HG03571 (cell line): ENCODE results near the gene CTCFL.
"Not testable (repeated sequence)": the region's sequence is repeated elsewhere in the genome, so short reads cannot be mapped to it uniquely, and the experiment has no call there.

Experiments used
- ATAC-seq: cut with Tn5 transposase; IDR thresholded peaks from one replicate; pipeline ENCODE4 v1.9.1; 2021; ENCODE audit not compliant: unreplicated experiment

The CTCFL gene

DNA sequence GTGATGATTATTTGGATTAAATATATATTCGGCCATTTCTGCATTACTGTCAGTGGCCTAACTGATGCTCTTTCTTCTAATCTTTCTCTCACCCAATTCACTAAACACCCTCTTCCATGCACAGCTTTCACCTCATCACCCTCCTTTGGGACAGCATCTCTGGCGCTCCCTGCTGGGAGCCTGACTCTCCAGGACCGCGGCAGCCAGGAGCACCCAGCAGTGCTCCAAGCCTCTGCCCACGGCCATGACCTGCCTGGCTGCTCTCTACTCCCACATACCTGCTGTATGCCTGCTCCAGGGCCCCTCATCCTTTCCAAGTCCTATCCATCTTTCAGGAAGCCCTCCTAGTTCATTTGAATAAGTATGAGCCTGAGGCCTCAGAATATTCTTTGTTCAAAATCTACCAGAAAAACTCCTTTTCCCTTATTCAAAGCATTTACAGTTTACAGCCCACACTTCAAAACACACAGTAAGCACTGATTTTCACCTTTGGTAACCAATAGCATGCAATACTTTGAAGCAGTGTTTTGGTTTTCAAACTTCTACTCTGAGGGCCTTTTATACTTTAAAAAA, 15.2 kb downstream of the CTCFL start:
- ATAC-seq, result no peak

DNA sequence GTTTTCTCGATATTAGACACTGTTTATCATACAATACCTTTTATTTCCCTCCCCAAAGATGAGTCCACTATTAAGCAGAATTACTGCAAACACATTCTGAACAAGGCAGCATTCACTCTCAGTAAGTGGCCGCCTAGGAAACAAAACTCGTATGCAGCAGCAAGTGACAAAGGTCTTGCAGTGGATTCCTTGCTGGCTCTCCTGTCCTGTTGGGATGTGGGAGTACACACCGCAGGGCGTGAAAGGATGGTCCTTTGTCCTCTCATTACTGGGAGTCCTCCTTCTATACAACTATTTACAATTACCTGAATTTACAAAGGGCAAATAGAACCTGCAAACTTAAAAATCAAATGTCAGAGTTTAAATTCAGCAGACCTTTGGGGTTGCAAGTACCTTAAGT, 16.1 kb downstream of the CTCFL start:
- no peak for ATAC-seq

DNA sequence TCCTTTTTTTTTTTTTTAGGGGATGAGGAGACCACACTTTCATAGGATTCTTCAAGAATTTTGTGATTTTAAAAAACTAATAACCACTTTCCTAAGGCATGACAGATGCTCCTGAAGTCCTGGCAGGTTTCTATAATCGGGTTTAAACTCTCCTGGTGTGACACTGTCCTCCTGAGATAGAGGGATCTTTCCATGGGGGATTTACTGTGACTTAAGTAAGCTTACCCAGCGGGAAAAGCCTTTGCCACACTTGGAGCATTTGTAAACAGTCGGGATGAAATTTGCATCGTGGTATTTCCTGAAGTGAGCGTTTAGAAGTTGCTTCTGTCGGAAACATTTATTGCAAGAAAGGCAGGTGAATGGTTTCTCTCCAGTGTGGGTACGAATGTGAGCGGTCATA, 16.6 kb downstream of the CTCFL start:
- no peak for ATAC-seq

DNA sequence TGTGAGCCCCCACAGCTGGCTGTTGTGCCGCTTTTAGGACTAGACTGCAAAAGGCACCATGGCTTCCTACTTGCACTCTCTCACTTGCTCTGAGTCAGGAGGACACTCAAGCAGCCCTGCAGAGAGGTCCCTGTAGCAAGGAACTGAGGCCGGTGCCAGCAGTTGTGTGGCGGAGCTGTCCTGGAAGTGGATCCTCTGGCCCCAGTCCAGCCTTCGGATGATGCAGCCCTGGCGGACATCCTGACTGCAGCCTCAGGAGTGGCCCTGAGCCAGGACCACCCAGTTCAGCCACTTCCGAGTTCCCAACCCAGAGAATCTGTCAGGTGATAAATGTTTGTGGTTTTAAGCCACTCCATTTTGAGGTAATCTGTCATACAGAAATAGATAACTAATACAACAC, 17.5 kb downstream of the CTCFL start:
- ATAC-seq, result no peak

DNA sequence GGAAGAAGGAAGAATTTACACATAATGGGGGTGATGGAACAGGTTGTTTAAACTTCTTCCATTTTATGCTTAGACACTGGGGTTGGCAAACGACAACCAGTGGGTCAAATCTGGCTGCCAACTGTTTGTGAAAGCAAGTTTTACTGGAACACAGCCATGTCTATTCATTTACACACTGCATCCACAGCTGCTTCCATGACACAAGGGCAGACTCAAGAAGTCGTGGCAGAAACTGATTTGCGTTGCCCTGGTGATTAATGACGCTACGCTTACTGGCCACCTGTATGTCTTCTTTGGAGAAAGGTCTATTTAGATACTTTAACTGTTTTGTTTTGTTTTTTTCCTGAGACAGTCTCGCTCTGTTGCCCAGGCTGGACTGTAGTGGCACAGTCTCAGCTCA, 19.0 kb downstream of the CTCFL start:
- no peak for ATAC-seq

DNA sequence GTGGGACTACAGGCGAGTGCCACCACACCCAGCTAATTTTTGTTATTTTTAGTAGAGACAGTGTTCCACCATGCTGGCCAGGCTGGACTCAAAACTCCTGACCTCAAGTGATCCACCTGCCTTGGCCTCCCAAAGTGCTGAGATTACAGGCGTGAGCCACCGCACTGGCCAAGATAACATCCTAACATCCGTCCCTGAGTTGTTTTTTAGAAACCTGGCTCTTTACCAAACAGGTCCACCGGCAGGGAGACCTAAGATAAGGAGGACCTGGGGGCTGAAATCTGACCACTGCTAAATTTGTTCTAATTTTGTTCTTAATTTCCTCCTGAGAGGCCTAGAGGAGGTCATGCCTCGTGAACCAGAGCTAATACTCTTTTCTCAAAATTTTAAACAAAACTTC, 20.5 kb downstream of the CTCFL start:
- ATAC-seq, result no peak

DNA sequence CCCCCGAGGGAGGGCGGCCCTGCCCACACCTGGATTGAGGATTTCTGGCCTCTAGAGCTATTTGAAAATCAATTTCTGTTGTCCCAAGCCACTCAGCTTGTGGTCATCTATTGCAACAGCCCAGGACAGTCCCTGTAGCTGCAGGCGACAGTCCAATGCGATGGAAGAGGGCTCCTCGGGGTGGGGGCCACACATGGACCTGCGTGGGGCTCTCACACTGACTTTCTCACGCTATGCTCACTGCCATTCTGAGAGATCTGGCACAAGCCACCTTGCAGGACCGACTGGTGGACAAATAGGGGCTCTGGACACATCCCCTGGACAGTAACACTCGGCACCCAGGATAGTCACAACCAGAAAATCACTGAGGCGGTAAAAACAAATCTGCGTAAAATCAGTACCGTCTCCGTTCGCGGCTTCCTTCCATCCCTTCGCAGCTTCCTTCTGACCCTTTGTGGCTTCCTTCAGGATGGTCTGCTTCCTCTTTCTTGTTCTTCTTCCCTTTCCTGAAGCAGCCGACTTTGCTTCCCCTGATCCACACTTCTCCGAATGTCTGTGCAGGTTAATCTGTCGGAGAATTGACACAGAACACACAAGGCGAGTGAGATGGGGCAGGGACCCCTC, 21.8 kb downstream of the CTCFL start:
- ATAC-seq, result no peak

DNA sequence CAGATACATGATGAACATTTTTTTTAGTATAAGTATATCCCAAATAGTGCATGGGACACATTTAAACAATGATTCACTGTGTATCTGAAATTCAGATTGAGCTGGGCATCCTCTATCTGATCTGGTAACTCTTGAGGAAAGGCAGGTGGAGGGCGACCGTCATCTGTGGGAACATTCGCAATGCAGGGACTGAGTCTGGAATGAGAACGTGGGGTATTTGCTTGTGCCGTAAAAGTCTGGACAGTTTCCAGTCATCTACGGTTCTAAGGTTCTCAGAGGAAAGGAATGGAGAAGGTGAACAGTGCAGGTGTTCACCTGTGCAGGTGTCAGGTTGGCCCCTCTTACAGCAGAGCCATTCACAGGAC, 22.6 kb downstream of the CTCFL start:
- no peak for ATAC-seq

DNA sequence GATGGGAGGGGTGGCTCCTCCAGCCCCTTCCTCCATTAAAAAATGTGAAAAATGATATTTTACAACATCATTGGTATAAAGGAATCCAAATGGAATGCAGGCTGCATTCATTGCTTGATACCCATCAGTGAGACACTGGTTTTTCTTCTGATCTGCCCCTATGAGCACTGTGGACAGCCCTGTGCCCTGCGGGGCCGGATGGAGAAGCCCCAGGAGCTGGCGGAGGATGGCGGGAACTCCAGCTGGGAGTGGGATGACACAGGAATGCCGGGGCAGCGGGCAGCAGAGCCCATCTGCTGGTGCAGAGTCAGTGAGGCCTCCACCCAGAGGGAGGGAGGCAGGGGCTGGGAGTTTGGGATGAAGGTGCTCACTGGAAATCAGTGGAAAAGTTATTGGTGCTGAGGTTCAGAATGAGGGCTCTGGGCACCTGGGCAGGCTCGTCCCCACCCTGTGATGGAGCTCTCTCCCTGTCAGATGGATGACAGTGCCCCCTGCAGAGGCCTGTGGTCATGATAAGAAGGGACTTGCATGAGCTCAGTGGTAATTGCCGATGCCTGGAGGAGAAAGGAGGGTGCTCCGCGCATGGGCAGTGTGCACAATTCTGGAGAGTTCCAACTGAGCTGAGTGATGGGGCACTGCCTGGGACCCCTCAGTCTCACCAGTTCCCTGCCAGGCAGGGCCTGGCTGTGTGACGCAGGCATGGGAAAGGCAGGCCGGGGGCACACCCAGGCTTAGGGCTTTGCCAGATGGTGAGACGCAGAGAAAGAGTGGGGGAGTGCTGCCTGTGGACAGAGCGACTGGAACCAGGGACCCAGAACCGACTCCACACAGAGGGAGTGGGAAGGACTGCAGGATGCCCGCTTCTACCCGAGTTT, 23.2 kb downstream of the CTCFL start:
- no peak for ATAC-seq

DNA sequence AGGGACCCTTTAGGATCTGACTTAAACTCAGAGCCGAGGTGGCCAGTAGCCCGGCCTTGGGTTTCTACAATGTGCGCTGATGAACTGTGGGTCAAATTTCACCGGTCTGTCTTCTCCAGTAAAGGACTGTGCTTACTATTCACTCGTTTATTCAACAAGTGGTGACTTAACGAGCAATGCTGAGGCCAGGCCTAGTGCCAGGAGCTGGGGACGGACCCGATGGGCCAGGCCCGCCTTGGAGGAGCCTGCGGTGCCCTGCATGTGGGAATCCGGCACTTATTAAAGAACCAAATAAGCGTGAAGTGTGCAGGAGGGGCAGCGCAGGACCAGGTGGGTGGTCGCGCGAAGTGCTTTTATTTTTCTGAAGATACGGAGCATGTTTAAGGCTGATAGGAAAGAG, 24.0 kb downstream of the CTCFL start:
- no peak for ATAC-seq

DNA sequence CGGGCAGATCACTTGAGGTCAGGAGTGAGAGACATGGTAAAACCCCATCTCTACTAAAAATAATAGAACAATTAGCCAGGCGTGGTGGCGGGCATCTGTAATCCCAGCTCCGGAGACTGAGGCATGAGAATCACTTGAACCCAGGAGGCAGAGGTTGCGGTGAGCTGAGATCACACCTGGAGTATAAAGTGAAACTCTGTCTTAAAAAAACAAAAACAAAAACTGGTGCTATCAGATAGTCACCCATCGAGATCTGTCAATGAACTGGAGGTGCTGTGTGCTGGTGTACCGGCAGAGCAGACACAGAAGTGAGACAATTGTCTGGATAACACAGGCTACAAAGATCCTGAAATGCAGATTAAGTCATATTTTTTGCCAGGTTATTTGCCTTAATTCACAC, 24.7 kb downstream of the CTCFL start:
- no peak for ATAC-seq

DNA sequence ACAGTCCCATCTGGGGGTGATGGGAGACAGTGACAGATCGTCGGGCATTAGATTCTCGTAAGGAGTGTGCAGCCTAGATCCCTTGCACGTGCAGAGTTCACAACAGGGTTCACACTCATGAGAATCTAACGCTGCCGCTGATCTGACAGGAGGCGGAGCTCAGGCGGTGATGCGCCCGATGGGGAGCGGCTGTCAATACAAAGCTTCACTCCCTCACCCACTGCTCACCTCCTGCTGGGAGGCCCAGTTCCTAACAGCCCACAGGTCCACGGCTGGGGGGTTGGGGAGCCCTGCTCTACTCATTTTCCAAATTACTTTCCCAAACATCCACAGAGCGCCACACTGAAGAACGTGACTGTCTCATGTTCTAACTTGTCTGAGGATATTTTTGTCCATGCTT, 25.3 kb downstream of the CTCFL start:
- ATAC-seq, result no peak

DNA sequence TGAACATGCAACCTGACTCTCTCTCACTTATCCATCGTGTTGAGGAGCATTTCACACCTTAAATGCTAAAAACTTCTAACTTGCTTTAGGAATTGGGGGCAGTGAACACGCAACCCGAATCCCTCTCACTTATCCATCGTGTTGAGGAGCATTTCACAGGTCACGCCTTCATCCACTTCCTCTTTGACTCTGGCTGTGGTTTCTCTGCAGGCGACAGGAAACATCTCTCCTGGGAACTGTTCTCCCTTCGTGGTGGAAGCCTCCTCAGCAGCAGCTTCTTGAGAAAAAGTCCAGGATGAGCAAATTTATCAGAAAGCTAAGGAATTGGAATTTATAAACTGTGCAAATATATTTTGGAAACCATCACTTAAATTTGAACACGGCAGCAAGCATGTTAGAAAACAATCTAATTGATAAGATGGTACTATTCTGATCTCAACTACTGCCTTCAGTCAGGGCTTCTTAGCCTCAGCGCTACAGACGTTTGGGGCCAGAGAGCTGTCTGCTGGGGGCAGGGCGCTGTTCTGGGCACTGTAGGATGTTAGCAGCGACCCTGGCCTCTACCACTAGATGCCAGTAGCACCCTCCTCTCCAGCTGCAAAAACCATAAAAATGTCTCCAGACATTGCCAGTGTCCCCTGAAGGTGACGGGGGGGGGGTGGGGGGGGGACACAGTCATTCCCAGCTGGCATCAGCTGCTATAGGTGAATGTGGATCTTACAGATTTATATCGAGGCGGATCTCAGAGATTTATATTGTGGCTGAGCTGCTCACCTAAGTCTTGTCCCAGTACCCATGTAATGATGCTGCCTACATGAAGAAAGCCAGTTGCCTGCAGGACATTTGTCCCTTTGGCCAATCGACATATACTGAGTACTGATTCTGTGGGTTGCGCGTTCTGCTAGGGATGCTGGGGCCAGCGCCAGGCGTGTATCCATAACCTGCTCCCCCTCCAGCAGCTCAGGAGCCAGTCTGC, 26.2 kb downstream of the CTCFL start:
- peak; percentile 50 for ATAC-seq

DNA sequence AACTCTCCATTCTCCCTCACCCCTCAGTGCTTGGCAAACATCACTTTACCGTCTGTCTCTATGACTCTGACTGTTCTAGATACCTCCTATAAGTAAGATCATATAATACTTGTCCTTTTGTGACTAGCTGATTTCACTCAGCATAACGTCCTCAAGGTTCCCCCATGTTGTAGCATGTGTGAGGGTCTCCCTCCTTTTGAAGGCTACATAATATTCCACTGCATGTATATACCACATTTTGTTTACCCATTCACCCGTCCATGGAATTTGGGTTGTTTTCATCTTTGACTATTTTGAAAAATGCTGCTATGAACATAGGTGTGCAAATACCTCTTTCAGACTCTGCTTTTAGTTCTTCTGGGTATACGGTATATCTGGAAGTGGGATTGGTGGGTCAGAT, 28.3 kb downstream of the CTCFL start:
- no peak for ATAC-seq

DNA sequence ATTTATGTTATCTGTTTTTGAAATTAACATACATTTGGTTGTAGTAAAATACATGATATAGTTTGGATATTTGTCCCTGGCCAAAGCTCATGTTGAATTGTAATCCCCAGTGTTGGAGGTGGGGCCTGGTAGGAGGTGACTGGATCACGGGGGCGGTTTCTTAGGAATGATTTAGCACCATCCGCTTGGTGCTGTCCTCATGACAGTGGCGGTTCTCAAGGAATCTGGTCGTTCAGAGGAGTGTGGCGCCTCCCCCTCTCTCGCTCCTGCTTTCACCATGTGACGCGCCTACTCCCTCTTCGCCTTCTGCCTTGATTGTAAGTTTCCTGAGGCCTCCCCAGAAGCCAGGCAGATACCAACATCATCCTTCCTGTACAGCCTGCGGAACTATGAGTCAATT, 29.0 kb downstream of the CTCFL start:
- ATAC-seq, result no peak

DNA sequence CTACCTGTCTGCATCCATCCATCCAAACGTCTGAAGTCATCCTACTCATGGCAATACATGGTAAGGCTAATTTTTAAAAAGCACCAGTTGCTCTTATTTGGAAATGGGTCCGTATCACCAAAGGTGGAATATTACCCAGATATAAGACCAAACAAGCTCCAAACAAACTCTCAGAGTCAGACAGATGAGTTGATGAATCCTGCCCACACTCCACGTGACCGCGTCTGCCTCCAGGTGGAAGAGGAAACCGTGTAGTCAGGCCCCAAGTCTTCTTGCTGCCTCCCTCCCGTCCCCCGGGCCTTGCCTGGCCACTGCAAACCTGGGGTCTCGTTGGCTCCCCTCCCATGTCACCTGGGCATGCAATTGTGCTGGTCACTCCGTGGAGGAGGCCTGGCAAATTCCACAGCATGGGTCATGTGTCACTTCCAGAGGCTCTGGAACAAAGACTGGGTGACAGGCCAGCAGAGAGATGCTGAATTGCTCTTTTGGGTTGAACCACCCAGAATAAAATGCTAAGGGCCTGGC, 31.8 kb downstream of the CTCFL start:
- ATAC-seq, result no peak

DNA sequence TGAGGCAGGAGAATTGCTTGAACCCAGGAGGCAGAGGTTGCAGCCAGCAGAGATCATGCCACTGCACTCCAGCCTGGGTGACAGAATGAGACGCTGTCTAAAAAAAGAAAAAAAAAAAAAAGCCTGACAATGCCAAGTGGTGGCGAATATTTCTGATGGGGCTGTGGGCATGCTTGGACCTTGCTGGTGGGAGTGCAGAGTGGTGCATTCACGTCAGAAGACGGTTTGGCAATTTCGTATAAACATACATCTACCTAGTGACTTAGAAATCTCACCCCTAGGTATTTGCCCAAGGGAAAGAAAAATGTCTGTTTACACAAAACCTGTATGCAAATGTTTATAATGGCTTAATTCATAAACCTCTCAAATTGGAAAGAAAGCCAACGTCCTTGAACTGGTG, 33.6 kb downstream of the CTCFL start:
- no peak for ATAC-seq

DNA sequence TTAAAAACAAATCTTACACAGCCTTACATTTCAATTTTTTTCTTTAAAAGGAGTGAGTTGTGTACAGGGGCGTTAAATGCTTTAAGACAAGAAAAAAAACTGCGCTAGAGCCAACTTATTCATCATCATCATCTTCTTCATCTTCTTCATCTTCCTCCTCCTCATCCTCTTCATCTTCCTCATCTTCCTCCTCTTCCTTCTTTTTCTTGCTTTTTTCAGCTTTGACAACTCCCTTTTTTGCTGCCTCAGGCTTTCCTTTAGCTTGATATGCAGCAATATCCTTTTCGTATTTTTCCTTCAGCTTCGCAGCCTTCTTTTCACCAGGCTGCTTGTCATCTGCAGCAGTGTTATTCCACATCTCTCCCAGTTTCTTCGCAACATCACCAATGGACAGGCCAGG, 36.7 kb downstream of the CTCFL start:
- not testable (repeated sequence) for ATAC-seq

DNA sequence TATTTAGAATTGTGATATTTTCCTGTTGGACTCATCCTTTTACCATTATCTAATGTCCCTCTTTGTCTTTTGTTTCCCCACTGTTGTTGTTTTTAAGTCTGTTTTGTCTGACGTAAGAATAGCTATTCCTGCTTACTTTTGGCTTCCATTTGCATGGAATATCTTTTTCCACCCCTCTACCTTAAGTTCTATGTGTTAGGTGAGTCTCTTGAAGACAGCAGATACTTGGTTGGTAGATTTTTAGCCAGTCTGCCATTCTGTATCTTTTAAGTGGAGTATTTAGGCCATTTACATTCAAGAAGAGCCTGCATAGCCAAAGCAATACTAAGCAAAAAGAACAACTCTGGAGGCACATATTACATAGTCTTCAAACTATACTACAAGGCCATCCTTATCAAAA, 39.2 kb downstream of the CTCFL start:
- no peak for ATAC-seq

DNA sequence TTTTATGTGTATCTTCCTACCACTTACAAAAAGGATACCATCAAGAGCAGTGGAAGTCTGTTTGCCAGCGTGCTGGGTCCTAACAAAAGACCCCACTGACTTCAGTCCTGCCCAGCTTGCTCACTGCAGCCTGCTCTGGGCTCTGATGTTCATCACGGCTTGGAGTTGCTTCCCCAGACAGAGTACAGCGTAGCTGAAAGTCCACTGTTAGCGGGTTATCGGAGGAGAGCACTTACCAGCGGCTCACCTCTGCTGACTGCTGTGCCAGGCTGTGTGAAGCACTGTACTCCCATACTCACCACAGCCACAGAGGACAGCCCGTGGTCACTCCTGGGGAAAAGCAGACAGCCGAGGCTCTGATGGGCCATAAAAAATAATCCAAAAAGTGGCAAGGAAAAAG, 40.2 kb downstream of the CTCFL start:
- no peak for ATAC-seq
